Keratinocyte (primary cell): Measurements from ENCODE around the gene POP7. TPM values are rescaled to one million over a fixed set of nuclear protein-coding genes. Genes with fewer than 3 reads are reported as not detected.
A peak's percentile ranks its signal among the peaks of the same experiment; 100 is the strongest.

Experiments
- DNase-seq: peaks from one replicate; pipeline ENCODE4 v3.0.0-alpha.2; 2011; ENCODE audit warnings: low read depth, missing footprints, low spot score
- FAIRE-seq: peaks from 2 replicates; lab custom pipeline; 2011; peaks lifted over from hg19 to GRCh38; lab: Jason Lieb, UNC
- H2AFZ ChIP-seq: 2 replicates; pipeline ENCODE4 v1.6.0; 2012; ENCODE audit warnings: low read length, control low read depth, inconsistent platforms; ENCODE audit not compliant: control insufficient read depth
- H3K27ac ChIP-seq: 2 replicates; pipeline ENCODE4 v1.5.1; 2011; ENCODE audit warnings: low read length; ENCODE audit not compliant: control insufficient read depth, insufficient read depth
- H3K27me3 ChIP-seq: 3 replicates; pipeline ENCODE4 v1.6.0; 2011; ENCODE audit warnings: low read length; ENCODE audit not compliant: control insufficient read depth, insufficient read depth; ENCODE audit errors: extremely low read depth
- H3K36me3 ChIP-seq, 2 experiments: 2 replicates in 1 of 2; 3 replicates in 1 of 2; pipeline ENCODE4 v1.5.1; 2011; ENCODE audit warnings: low read length in 2 of 2, mild to moderate bottlenecking in 1 of 2; ENCODE audit not compliant: control insufficient read depth in 2 of 2, insufficient read depth in 2 of 2; ENCODE audit errors: extremely low read depth in 1 of 2
- H3K4me1 ChIP-seq: 3 replicates; pipeline ENCODE4 v1.5.1; 2011; ENCODE audit warnings: low read length; ENCODE audit not compliant: control insufficient read depth, insufficient read depth; ENCODE audit errors: extremely low read depth
- H3K4me2 ChIP-seq: 3 replicates; pipeline ENCODE4 v1.6.0; 2011; ENCODE audit warnings: low read depth, low read length; ENCODE audit not compliant: control insufficient read depth, insufficient read depth; ENCODE audit errors: extremely low read depth
- H3K4me3 ChIP-seq, 3 experiments: fragments of 200-600 bp in 1 of 3; sonication (generic) in 1 of 3; 2 replicates in 2 of 3; 3 replicates in 1 of 3; pipeline ENCODE4 v1.5.1; 2011 to 2016; ENCODE audit warnings: low read length in 3 of 3, mild to moderate bottlenecking in 3 of 3, control low read depth in 2 of 3, inconsistent platforms in 1 of 3, low read depth in 1 of 3, mixed read lengths in 1 of 3, mixed run types in 1 of 3, moderate library complexity in 1 of 3; ENCODE audit not compliant: control insufficient read depth in 2 of 3, insufficient read depth in 2 of 3; ENCODE audit errors: extremely low read depth in 1 of 3
- H3K79me2 ChIP-seq: 2 replicates; pipeline ENCODE4 v1.6.0; 2012; ENCODE audit warnings: low read length; ENCODE audit not compliant: control insufficient read depth, insufficient read depth
- H3K9ac ChIP-seq: 3 replicates; pipeline ENCODE4 v1.6.0; 2011; ENCODE audit warnings: low read length; ENCODE audit not compliant: control insufficient read depth, insufficient read depth; ENCODE audit errors: extremely low read depth
- H3K9me1 ChIP-seq: 3 replicates; pipeline ENCODE4 v1.6.0; 2011; ENCODE audit warnings: low read length; ENCODE audit not compliant: control insufficient read depth, insufficient read depth; ENCODE audit errors: extremely low read depth
- H3K9me3 ChIP-seq: 2 replicates; pipeline ENCODE4 v1.5.1; 2012; ENCODE audit warnings: low read depth, low read length; ENCODE audit not compliant: control insufficient read depth
- H4K20me1 ChIP-seq: 3 replicates; pipeline ENCODE4 v1.6.0; 2011; ENCODE audit warnings: low read length; ENCODE audit not compliant: control insufficient read depth, insufficient read depth; ENCODE audit errors: extremely low read depth
- CTCF ChIP-seq, 3 experiments: IDR thresholded peaks in 1 of 3; conservative IDR thresholded peaks in 1 of 3; optimal IDR thresholded peaks in 1 of 3; 2 replicates in 2 of 3; 3 replicates in 1 of 3; pipeline versions ENCODE3 to v1.5.1; 2011; ENCODE audit warnings: low read length in 3 of 3, mild to moderate bottlenecking in 3 of 3, moderate library complexity in 2 of 3, control low read depth in 1 of 3, inconsistent platforms in 1 of 3; ENCODE audit not compliant: insufficient read depth in 2 of 3; ENCODE audit errors: extremely low read depth in 1 of 3
- EZH2 ChIP-seq: IDR thresholded peaks from one replicate; pipeline ENCODE4 v1.6.1; 2012; ENCODE audit warnings: inconsistent platforms, mild to moderate bottlenecking, low read length, moderate library complexity
- dilution Hi-C: fragments of 300-500 bp; cut with MboI; formaldehyde crosslinking; loops from one replicate; pipeline ENCODE4 v1.7.0; 2020; ENCODE audit warnings: low sequenced_read_pairs; ENCODE audit not compliant: extremely low pct_ligation_motif_present
- polyA plus RNA-seq, 5 experiments: library from polyadenylated mRNA; depleted of rRNA in 3 of 5; stranded (reverse) in 3 of 5; stranded (forward) in 1 of 5; unstranded in 1 of 5; fragments of >200 nt; gene quantifications; 1 replicate in 1 of 5; 2 replicates in 3 of 5; 3 replicates in 1 of 5; pipeline versions ENCODE4 v1.2.1 to v1.2.3, GENCODE V29; 2011 to 2012; ENCODE audit warnings: missing spikeins in 2 of 5, low read depth in 1 of 5, low replicate concordance in 1 of 5

The POP7 gene
- polyA plus RNA-seq, 1 donor (not counting 4 experiments of a cell fraction or from before 2014, with no cell fraction given), result 37.8 TPM

- Histone ChIP-seq H3K36me3 (no peaks in the 10 kb centered on the region), H3K27ac (no peak overlapping the region), H3K79me2 (no peaks in the 10 kb centered on the region), H4K20me1 (no peaks in the 10 kb centered on the region), H2AFZ (peak overlapping the region; percentile 58), H3K9ac (no peak overlapping the region), H3K27me3 (peaks cover 17% of the 10 kb centered on the region), H3K9me3 (no peaks in the 10 kb centered on the region), H3K4me2 (peak overlapping the region; percentile 79), H3K4me3 (peak overlapping the region in 2 of 3 experiments; percentile 40 to 43), H3K9me1 (no peaks in the 10 kb centered on the region), H3K4me1 (peaks cover 4% of the 10 kb centered on the region)
- dilution Hi-C loops, result loop anchor here (10.0 kb wide), 1 partner anchor 125 kb away; no protein-coding TSS in a partner anchor
- no peak for FAIRE-seq
- TF ChIP-seq EZH2, result no peak
- TF ChIP-seq CTCF (optimal IDR thresholded peaks at IDR 0.05 in 1 of 3, IDR thresholded peaks at IDR 0.05 in 1 of 3, conservative IDR thresholded peaks at IDR 0.05 in 1 of 3; ENCODE audit: extremely low read depth in 1 of 3, insufficient read depth in 2 of 3, low read length in 3 of 3), result peak; percentile 62 to 75 (median 69)
- DNase-seq, result no peak
Measured at GRCh38 chr7:100719523-100720278, 13.8 kb downstream of the POP7 start.

DNA sequence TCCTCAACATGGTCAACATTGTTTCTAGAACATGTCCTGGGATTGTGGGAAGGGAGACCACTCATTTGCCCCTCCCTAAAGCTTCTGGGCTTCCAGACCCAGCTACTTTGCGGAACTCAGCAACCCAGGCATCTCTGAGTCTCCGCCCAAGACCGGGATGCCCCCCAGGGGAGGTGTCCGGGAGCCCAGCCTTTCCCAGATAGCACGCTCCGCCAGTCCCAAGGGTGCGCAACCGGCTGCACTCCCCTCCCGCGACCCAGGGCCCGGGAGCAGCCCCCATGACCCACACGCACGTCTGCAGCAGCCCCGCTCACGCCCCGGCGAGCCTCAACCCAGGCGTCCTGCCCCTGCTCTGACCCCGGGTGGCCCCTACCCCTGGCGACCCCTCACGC is 14.4 kb downstream of the POP7 start, which contains the start of gene EPO:
TSS of gene EPO (plus strand) at position 190 of the 392 bp plus-strand sequence. CDS start 513 bp downstream, outside the sequence.
- dilution Hi-C loops, result no loop called here
- no peaks in the 10 kb centered on the region for H3K9me1 ChIP-seq
- no peak for TF ChIP-seq EZH2
- peak within 1 kb of the TSS; percentile 58 for H2AFZ ChIP-seq
- H3K4me1 ChIP-seq, result peaks cover 5% of the 10 kb centered on the region
- DNase-seq (no peak), FAIRE-seq (no peak)
- no peaks in the 10 kb centered on the region for H4K20me1 ChIP-seq
- H3K27ac ChIP-seq, result no peak within 1 kb of the TSS
- H3K9me3 ChIP-seq, result no peaks in the 10 kb centered on the region
- peak within 1 kb of the TSS in 2 of 3 experiments; percentile 40 to 43 for H3K4me3 ChIP-seq
- H3K36me3 ChIP-seq, result no peaks in the 10 kb centered on the region
- H3K79me2 ChIP-seq, result no peaks in the 10 kb centered on the region
- no peak within 1 kb of the TSS for H3K9ac ChIP-seq
- H3K27me3 ChIP-seq, result peaks cover 17% of the 10 kb centered on the region
- peak within 1 kb of the TSS; percentile 79 for H3K4me2 ChIP-seq
